HS-5 (cell line): ENCODE results near the gene PRSS56.
A peak's percentile ranks its signal among the peaks of the same experiment; 100 is the strongest.
"Not testable (repeated sequence)": the region's sequence is repeated elsewhere in the genome, so short reads cannot be mapped to it uniquely, and the experiment has no call there.

Source experiments
- DNase-seq: peaks from one replicate; pipeline ENCODE4 v3.0.0-alpha.2; 2012; ENCODE audit warnings: low read depth

The PRSS56 gene

DNA sequence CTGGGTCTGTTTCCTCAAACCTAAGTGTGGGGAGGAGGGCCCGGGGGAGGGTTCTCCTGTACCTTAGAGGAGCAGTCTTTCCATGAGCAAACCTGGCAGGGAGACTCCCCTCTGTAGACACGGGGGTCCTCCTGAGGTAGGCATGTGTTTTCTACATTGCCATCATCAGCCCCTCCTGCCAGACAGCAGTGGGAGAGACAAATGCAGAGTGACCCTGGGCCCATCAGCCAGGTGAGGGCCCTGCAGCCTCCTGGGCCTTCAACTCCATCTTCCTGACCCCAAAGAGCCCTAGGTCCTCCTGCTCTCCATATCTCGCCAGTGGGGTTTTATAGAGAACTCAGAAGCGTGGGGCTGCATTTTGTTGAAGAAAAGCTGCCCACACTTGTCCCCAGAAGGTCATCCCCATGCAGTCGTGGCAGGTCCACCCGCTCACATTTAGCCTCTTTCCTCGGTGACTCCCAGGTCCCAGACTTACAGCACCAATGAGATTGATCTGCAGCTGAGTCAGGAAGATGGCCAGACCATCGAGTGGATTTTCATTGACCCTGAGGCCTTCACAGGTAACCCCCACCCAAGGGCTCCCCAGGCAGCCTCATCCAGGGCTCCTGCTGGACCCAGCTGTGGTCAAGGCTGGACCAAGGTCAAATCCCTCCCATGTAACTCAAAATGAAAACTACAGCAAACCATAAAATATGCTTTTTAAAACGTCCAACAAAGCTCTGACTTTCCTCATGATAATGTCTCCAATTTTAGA lies 21.9 kb downstream of the PRSS56 start:
- no peak for DNase-seq

DNA sequence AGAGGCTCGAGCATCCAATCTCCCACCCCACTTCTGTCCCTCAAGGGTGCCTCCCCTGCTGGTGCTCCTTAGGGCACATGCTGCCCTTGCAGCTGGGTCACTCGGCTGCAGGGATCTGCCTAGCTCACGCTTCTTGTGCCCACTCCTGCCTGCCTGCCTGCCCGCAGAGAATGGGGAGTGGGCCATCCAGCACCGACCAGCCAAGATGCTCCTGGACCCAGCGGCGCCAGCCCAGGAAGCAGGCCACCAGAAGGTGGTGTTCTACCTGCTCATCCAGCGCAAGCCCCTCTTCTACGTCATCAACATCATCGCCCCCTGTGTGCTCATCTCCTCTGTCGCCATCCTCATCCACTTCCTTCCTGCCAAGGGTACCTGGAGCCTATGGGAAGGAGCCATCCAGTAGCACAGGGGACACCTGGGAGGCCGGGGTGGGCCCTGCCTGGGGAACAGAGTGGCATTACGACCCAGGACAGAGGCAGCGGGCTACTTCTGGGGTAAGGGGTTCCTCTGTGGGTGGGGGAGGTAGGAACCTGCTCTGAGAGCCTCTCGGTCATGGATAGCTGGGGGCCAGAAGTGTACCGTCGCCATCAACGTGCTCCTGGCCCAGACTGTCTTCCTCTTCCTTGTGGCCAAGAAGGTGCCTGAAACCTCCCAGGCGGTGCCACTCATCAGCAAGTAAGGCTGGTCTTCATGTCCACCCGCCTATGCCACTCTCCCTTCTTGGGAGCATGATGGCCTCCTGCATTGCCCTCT lies 22.7 kb downstream of the PRSS56 start:
- no peak for DNase-seq

DNA sequence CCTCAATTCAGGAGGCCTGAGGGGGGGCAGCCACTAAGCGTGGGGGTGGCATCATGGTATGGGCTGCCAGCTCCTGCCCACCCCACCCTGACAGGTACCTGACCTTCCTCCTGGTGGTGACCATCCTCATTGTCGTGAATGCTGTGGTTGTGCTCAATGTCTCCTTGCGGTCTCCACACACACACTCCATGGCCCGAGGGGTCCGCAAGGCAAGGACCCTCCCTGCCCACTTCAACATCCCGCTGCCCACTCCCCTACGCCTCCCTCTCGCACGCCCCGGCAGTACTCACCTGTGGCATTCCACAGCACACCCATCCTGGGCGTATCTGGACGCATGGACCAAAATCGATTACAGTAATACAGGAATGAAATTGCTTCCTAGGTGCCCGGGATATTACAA lies 23.3 kb downstream of the PRSS56 start:
- no peak for DNase-seq

DNA sequence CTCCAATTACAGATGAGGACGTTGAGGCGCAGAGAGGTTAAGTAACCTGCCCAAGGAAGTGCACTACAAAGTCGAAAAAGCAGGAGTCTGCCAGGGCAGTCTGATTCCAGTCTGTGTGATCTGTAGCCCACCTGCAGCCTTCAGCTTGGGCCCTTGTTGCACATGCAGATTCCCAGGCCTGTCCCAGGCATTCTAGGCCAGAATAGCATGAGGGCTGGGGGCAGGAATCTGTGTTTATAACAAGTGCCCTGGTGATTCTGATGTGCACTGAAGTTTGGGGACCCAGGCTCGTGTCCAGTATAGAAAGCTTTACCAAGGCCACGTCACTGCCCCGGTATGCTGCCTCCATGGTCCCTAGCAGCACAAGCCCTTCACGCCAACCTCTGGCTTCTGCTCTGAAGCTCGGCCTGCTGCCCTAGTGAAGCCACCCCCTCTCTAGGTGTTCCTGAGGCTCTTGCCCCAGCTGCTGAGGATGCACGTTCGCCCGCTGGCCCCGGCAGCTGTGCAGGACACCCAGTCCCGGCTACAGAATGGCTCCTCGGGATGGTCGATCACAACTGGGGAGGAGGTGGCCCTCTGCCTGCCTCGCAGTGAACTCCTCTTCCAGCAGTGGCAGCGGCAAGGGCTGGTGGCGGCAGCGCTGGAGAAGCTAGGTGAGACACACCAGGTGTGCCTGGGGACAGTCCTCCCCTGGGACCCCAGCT lies 23.9 kb downstream of the PRSS56 start:
- DNase-seq, result no peak

DNA sequence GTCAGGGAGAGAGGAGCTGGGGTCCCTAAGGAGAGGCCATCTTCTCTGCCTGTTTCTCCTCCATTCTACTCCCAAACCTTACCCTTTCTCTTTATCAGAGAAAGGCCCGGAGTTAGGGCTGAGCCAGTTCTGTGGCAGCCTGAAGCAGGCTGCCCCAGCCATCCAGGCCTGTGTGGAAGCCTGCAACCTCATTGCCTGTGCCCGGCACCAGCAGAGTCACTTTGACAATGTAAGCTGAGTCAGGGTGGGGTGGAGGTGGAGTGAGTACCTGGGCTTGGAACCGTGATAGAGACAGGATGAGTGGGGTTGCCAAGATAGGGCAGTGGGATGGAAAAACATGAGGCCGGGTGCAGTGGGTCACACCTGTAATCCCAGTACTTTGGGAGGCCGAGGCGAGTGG lies 24.5 kb downstream of the PRSS56 start:
- DNase-seq, result no peak

DNA sequence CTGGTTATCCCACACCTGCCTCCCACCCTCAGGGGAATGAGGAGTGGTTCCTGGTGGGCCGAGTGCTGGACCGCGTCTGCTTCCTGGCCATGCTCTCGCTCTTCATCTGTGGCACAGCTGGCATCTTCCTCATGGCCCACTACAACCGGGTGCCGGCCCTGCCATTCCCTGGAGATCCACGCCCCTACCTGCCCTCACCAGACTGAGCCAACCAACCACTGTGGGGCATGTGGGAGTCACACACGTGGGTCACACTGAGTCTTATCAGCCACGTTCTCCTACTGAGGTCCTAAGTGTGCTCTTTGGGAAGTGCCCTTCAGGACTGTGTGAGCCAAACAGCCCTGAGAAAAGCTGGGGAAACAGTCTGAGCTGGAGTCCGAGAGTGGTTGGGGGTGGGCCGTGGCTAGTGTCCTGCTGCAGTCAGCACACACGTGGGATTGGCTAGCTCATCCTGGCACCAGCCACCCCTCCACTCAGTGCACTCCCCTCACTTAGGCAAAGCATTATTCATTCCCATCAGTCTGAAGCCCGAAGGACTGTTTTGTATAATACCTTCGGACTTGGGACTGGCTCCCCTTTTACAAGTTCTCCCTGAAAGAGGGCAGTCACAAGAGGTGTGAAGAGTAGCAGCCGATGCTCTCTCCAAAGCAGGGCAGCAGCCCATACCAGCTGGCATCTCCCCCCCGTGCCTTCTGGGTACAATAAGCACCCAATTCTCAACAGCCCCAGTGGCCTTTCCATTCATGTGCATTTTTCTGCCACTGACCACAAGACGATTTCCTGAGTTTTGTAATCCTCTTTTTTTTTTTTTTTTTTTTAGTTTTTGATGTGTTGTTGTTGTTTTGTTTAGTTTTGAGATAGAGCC lies 25.6 kb downstream of the PRSS56 start:
- no peak for DNase-seq

GRCh38 chr2:232547991-232548390 lies 27.8 kb downstream of the PRSS56 start:
- DNase-seq, result no peak

- DNase-seq, result no peak
These were observed 29.6 kb downstream of the PRSS56 start for GRCh38 chr2:232549655-232550353.

GRCh38 chr2:232550354-232551249 lies 30.4 kb downstream of the PRSS56 start, which contains the start of the genes EIF4E2 and TIGD1:
Gene EIF4E2 (plus strand): TSS chr2:232550689. CDS start chr2:232550725, 36 bp downstream.
Gene TIGD1 (minus strand): TSS chr2:232550557. CDS start chr2:232549882, 675 bp downstream.
- peak; percentile 76 for DNase-seq

DNA sequence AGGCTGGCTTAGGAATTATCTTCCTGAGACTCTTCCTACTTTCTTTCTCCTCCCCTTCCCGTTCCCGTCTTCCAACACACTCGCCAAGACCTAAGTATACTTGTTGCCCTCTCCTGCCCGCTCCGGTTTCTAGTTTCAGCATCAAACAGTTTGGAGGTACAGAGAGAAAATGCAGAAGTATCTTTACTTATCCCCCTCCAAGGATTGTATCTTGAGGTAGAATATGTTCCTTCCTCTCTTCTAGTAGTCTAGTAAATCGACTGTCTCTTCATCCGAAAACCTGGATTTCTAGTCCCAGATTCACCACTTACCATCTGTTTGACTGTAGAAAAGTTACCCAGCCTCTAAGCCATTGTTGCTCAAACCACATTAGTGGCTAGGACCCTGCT lies 31.1 kb downstream of the PRSS56 start:
- peak; percentile 20 for DNase-seq

GRCh38 chr2:232551776-232552175 lies 31.6 kb downstream of the PRSS56 start:
- DNase-seq, result no peak

- no peak for DNase-seq
These were observed 36.2 kb downstream of the PRSS56 start for GRCh38 chr2:232556426-232556825.

DNA sequence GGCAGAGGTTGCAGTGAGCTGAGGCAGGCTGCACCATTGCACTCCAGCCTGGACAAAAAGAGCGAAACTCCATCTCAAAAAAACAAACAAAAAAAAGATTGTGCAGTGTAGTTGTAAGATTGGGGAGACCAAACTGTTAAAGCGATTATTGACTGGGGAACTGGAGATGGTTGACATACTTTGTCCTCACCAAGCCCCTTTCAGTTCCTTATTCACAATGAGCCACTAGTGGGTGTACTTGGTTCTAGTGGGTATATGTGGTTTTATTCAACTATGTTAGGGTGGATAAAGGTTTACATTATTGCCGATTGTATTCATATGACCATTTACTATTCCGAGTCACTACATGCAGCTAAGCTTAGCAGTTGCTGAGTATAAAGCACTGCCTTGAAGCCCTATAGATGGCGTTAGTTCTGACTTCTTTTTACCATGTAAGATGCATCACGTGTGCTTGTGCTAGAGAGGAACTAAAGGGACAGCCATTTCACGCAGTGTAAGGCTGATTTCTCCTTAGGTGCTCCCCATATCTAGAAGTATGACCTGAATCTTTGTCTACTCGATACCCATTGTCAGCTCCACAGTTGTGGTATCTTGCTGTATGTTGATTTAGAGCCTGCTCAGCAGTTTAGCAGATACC lies 42.4 kb downstream of the PRSS56 start:
- no peak for DNase-seq

- no peak for DNase-seq
These were observed 43.4 kb downstream of the PRSS56 start for GRCh38 chr2:232563580-232563979.

DNA sequence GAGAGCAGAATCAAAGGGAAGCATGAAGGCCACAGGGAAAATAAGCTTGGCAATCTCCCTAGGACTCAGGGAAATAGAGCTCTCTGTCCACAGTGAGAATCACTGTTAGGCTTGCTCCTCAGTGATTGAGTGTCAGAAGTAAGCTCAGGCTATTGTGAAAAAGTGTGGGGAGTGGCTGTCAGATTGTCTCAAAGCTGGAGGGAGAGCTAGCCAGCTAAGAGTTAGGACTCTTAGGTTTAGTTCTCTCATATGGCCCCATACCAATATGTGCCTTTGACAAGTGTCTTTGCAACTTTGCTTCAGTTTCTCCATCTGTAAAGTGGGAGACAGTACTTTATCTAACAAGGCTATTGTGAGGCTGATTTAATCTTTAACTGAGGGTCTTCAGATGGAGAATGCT lies 47.5 kb downstream of the PRSS56 start:
- DNase-seq, result no peak

DNA sequence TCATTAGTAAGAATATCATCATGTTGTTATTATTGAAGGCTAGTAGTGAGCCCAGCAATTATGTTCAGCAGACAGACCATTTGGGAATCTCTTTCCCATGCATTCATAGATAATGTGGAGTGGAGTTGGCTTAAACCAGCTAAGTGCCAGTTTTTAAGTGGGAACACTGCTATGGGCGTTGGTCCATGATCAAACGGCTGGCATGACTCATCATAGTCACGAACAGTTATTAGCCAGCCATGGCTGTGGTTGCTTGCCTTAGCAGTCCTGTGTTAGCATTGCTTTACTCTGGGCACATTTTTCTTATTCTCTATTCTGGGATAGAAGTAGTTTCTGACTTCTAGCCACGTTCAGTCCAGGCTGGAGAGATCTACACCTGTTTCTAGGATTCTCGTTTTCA lies 48.0 kb downstream of the PRSS56 start:
- peak; percentile 76 for DNase-seq

DNA sequence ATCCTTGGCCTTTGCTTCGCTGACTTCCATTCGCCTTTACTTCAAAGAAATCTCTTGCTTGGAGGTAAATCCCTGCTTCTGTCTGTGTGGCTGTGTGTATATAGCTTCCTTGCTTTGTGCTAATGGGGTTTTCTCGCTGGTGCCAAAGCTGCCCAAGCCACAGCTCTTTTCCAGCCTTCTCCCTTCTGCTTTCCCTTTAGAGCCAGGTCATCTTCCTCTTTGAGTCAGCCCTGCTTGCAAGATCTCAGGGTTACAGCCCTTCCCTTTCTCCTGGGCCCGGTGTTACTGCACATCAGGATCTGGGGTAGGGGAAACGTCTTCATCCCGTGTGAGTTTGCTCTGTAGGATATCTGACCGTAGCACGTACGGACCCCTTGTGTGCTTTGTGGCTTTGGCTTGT lies 49.4 kb downstream of the PRSS56 start:
- no peak for DNase-seq

- not testable (repeated sequence) for DNase-seq
These were observed 50.3 kb downstream of the PRSS56 start for GRCh38 chr2:232570481-232570880.

DNA sequence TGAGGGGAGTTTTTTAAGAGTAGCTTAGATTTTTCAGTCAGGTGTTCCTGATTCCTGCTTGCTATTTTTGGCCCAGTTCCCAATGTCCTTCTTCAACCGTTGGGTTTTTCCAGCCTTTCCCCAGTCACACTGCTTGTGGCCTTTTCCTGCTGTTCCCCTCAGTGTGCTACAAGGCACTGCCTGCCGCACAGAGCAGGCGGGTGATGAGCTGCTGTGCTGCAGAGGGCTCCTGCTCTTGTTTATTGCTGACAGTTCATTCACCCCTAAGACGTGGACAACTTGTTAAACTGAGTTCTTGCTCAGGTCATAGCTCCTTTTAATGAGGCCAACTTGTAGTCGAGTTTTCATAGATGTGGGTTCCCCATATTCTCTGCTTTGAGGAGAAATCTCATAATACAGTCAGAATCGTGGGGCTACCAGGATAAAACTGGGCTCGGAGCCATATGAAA lies 50.9 kb downstream of the PRSS56 start:
- no peak for DNase-seq

GRCh38 chr2:232573042-232573441 lies 52.9 kb downstream of the PRSS56 start:
- DNase-seq, result no peak
